Neutrophil (primary cell): ENCODE data around the gene PDILT.

Experiments
- H3K27ac ChIP-seq: fragments of 200-600 bp; sonication (generic); 2 replicates; pipeline ENCODE4 v1.5.1; 2016; ENCODE audit warnings: mild to moderate bottlenecking, moderate library complexity
- H3K27me3 ChIP-seq: fragments of 200-600 bp; sonication (generic); 2 replicates; pipeline ENCODE4 v1.6.0; 2016; ENCODE audit warnings: mild to moderate bottlenecking
- H3K36me3 ChIP-seq: fragments of 200-600 bp; sonication (generic); 2 replicates; pipeline ENCODE4 v1.5.1; 2017
- H3K4me1 ChIP-seq, 2 experiments: fragments of 200-600 bp in 1 of 2; sonication (generic) in 1 of 2; 1 replicate in 1 of 2; 2 replicates in 1 of 2; pipeline versions ENCODE4 v1.5.1 to v1.6.1; 2013 to 2016; ENCODE audit warnings: low read depth in 1 of 2, low read length in 1 of 2, mild to moderate bottlenecking in 1 of 2, moderate library complexity in 1 of 2; ENCODE audit not compliant: control insufficient read depth in 1 of 2, insufficient read depth in 1 of 2
- H3K4me3 ChIP-seq, 2 experiments: fragments of 200-600 bp in 1 of 2; sonication (generic) in 1 of 2; 1 replicate in 1 of 2; 2 replicates in 1 of 2; pipeline ENCODE4 v1.5.1; 2013 to 2016; ENCODE audit warnings: low read depth in 1 of 2, low read length in 1 of 2, mild to moderate bottlenecking in 1 of 2, moderate library complexity in 1 of 2
- H3K9me3 ChIP-seq: fragments of 200-600 bp; sonication (generic); 2 replicates; pipeline ENCODE4 v1.5.1; 2016
- TF ChIP-seq, protein P1 (sequence below): fragments of 200-600 bp; sonication (generic); IDR thresholded peaks from 2 replicates; pipeline ENCODE4 v1.5.1; 2016; ENCODE audit warnings: antibody characterized with exemption

PDILT gene

DNA sequence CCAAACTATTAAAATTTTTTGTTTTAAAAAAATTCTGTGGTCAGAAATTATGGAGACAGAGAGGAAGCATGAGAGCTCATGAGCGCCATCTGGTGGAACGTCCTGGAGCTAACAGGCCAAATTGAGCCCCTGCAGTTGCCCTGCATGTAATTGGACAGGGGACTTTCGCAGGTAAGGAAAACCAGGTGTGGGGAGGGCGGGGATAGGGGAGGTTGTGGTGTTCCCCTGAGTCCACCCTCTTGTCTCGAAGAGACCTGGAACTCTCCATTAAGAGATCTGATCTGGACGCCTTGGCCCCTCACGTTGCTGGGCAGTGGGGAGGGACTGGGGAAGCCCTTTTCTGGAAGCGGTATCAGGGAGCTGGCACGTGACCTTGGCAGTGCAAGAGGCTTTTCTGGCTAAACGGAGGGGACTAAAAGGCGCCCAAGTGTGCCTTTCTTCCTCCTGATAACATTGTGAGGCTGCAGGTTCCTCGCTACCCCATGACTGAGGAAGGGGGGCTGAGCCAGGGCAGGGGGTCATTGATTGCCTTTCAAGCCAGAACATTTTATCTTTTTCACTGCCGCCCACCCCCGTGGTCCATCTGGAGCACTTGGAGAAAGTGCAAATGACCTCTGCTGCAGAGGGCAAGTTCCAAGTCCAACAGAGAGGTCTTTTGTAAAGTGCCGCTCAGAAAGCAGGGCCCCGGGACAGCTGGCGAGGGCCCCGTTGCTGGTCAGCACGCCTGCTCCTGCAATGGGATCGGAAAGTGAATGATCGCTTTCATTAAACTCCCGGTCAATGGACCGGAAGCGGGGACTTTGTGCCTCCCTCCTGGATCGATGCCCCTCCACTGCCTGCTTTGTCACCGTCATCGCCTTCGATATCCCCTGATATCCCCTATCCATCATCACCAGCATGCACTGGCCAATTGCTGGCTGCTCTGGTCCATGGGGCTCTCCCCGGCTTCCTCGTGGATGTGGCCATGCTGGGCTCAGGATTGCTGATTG, 18.4 kb downstream of the PDILT start:
- H3K4me3 ChIP-seq, result no peak overlapping the region
- TF ChIP-seq, protein P1, sequence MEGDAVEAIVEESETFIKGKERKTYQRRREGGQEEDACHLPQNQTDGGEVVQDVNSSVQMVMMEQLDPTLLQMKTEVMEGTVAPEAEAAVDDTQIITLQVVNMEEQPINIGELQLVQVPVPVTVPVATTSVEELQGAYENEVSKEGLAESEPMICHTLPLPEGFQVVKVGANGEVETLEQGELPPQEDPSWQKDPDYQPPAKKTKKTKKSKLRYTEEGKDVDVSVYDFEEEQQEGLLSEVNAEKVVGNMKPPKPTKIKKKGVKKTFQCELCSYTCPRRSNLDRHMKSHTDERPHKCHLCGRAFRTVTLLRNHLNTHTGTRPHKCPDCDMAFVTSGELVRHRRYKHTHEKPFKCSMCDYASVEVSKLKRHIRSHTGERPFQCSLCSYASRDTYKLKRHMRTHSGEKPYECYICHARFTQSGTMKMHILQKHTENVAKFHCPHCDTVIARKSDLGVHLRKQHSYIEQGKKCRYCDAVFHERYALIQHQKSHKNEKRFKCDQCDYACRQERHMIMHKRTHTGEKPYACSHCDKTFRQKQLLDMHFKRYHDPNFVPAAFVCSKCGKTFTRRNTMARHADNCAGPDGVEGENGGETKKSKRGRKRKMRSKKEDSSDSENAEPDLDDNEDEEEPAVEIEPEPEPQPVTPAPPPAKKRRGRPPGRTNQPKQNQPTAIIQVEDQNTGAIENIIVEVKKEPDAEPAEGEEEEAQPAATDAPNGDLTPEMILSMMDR, result peak; percentile 69
- peaks cover 19% of the 10 kb centered on the region for H3K27me3 ChIP-seq
- no peaks in the 10 kb centered on the region for H3K4me1 ChIP-seq
- no peaks in the 10 kb centered on the region for H3K9me3 ChIP-seq
- no peaks in the 10 kb centered on the region for H3K36me3 ChIP-seq
- no peak overlapping the region for H3K27ac ChIP-seq

DNA sequence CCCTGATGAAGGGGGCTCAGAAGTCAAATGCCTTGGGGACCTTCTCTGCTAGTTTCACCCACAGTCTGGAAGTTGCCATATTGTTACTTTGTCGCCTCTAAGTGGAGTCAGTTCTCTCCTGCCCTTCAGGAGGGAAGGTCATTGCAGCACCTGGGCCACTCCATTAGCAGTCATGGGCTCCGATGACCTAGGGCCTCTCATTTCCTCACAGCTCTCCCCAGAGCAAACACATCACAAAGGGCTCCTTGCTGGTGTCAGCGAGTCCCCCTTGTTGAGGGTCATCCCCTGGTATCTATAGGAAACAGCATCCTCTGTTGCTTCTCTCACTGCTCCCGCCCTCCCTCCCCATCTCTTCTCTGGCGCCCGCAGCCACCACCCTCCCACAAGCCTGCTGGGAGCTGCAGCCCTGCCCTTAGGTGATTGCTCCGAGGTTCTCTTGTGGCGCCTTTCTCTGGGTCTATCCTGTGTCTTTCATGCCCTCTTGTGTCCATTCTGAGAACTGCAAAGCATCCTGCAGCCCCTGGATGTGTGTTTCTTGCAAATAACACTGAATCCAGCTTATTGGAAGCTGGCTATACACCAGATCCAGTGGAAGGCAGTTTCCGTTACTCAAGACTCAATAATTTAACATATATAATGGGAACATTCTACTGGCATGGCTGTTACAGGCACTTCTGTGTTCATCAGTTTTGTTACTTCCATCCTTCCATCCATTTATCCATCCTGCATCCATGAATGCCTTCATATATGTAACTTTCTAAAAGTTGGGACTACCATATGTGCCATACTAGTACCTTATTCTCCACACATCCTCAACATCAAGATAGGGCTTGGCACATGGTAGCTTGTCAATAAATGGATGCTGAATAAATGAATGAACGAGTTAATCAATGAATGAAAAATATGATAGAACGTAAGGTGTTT, 21.2 kb downstream of the PDILT start:
- H3K27ac ChIP-seq, result no peak overlapping the region
- peaks cover 19% of the 10 kb centered on the region for H3K27me3 ChIP-seq
- no peaks in the 10 kb centered on the region for H3K4me1 ChIP-seq
- TF ChIP-seq, protein P1, result no peak
- no peak overlapping the region for H3K4me3 ChIP-seq
- H3K9me3 ChIP-seq, result no peaks in the 10 kb centered on the region
- H3K36me3 ChIP-seq, result no peaks in the 10 kb centered on the region

DNA sequence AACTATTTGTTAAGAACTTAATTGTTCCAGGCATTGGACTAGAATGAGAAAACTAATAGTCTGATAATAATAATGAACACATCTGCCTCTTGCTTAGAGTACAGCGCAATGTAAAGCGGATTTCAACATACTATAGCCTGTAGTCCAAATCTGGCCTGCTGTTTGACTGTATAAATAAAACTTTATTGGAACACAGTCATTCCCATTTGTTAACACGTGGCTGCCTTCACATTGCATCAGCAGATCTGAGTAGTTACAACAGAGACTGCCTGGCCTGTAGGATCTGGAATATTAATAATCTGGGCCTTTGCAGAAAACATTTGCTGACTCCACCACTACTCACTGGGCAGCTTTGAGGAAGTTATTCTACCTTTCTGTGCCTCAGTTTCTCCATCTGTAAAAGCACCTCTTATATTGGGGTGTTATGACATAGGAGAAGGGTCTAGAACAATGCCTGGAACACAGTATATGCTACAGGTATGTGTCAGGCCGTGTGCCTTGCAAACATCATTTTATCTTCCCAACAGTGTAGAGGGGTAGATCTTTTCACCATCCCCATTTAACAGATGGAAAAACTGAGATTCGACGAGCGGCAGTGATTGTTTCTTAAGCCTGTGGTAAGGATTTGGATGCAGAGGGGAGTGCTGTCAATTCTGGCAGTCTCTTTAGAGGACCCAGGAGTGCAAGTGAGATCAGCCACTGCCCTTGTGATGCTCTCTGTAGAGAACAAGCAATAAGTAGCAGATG, 22.2 kb downstream of the PDILT start:
- Histone ChIP-seq H3K27me3 (peaks cover 14% of the 10 kb centered on the region), H3K9me3 (no peaks in the 10 kb centered on the region), H3K4me3 (no peak overlapping the region), H3K4me1 (no peaks in the 10 kb centered on the region), H3K27ac (no peak overlapping the region), H3K36me3 (no peaks in the 10 kb centered on the region)
- TF ChIP-seq, protein P1, result no peak

DNA sequence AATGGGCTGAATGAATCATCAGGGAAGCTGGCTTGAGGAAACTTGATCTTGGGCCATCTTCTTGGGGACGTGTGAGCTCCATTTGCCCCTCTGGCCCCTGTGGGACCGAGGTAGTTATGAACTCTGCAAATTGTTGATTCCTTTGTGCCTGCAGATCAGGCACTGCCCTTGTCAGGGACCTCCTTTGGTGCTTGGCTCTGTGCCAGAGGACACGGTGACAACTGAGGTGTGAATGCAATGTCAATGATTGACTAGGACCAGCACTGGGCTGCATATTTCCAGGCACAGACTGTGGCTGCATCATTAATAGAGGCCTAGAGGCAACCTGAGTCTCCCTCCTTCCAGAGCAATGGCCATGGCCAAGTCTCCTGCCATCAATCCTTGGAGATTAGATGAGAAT, 23.8 kb downstream of the PDILT start:
- no peak overlapping the region for H3K27ac ChIP-seq
- no peaks in the 10 kb centered on the region for H3K4me1 ChIP-seq
- H3K27me3 ChIP-seq, result no peaks in the 10 kb centered on the region
- no peaks in the 10 kb centered on the region for H3K9me3 ChIP-seq
- H3K4me3 ChIP-seq, result no peak overlapping the region
- H3K36me3 ChIP-seq, result no peaks in the 10 kb centered on the region
- TF ChIP-seq, protein P1, result no peak

DNA sequence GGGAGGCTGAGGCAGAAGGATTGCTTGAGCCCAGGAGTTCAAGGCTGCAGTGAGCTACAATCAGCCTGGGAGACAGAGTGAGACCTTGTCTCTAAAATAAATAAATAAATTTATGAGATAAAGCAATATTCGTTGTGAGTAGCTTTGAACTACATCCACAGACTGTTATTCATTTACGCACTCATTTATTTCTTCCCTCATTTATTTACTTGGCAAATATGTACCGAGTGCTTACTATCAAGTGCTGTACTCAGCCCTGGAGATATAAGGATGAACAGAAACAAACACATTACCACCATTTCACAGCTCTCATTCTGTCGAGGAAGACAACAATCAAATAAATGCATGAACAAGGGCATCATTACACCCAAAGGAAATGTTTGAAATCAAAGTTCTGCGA, 27.4 kb downstream of the PDILT start:
- H3K27ac ChIP-seq, result no peak overlapping the region
- TF ChIP-seq, protein P1, result no peak

More for the DNA sequence above, 27.4 kb downstream of the PDILT start:
- no peaks in the 10 kb centered on the region for H3K4me1 ChIP-seq
- no peaks in the 10 kb centered on the region for H3K9me3 ChIP-seq
- H3K27me3 ChIP-seq, result no peaks in the 10 kb centered on the region
- no peak overlapping the region for H3K4me3 ChIP-seq
- H3K36me3 ChIP-seq, result no peaks in the 10 kb centered on the region
